HEK293 (cell line): ENCODE results near the gene CCDC146.

ENCODE experiments used
- CTCF ChIA-PET: fragments of 350-600 bp; formaldehyde crosslinking; extraction: SDS; loops from one replicate; lab custom pipeline; 2021; ENCODE audit warnings: antibody characterized with exemption; lab: Yijun Ruan, JAX
- POLR2A ChIA-PET: fragments of 300-600 bp; formaldehyde crosslinking; extraction: SDS; loops from one replicate; lab custom pipeline; 2020; ENCODE audit warnings: antibody characterized with exemption, inconsistent platforms; lab: Yijun Ruan, JAX
- H3K27ac ChIP-seq: fragments of 200-500 bp; sonication (Bioruptor generic); 2 replicates; pipeline ENCODE4 v1.5.1; 2014; ENCODE audit warnings: low read depth, low read length, control low read depth, inconsistent platforms; ENCODE audit errors: extremely low read depth
- H3K36me3 ChIP-seq, 2 experiments: fragments of 200-500 bp in 1 of 2; sonication (Bioruptor generic) in 1 of 2; 1 replicate in 1 of 2; 2 replicates in 1 of 2; pipeline ENCODE4 v1.5.1; 2014 to 2017; ENCODE audit warnings: inconsistent platforms in 2 of 2, low read length in 2 of 2; ENCODE audit not compliant: control insufficient read depth in 2 of 2, insufficient read depth in 1 of 2
- H3K4me1 ChIP-seq: fragments of 200-500 bp; sonication (Bioruptor generic); 2 replicates; pipeline ENCODE4 v1.5.1; 2014; ENCODE audit warnings: mild to moderate bottlenecking, low read length, inconsistent platforms; ENCODE audit not compliant: control insufficient read depth, insufficient read depth
- H3K4me3 ChIP-seq: 2 replicates; pipeline ENCODE4 v1.5.1; 2011; ENCODE audit warnings: low read depth, mild to moderate bottlenecking, control low read depth, low read length, moderate library complexity
- H3K9me3 ChIP-seq: fragments of 200-500 bp; sonication (Bioruptor generic); 2 replicates; pipeline ENCODE4 v1.5.1; 2014; ENCODE audit warnings: low read depth, low read length, inconsistent platforms; ENCODE audit not compliant: control insufficient read depth, insufficient read depth
- HOXC10 ChIP-seq: sonication (generic); formaldehyde crosslinking; IDR thresholded peaks from 2 replicates; pipeline ENCODE4 v1.8.1; 2023; ENCODE audit warnings: mild to moderate bottlenecking, missing genetic modification reagents
- TRIM28 ChIP-seq: IDR thresholded peaks from 2 replicates; pipeline ENCODE4 v1.6.1; 2011; ENCODE audit warnings: low read length, control low read depth, borderline replicate concordance
- WT1 ChIP-seq: fragments of 450-650 bp; formaldehyde crosslinking; IDR thresholded peaks from 2 replicates; pipeline ENCODE4 v1.5.1; 2016; ENCODE audit warnings: missing biosample characterization, missing genetic modification characterization
- ZBTB1 ChIP-seq: fragments of 450-650 bp; formaldehyde crosslinking; IDR thresholded peaks from 2 replicates; pipeline ENCODE4 v1.5.1; 2016; ENCODE audit warnings: missing biosample characterization, missing genetic modification characterization
- ZEB2 ChIP-seq: fragments of 450-650 bp; formaldehyde crosslinking; IDR thresholded peaks from 2 replicates; pipeline ENCODE4 v1.5.1; 2016; ENCODE audit warnings: missing biosample characterization, missing genetic modification characterization
- ZNF10 ChIP-seq: fragments of 450-650 bp; formaldehyde crosslinking; IDR thresholded peaks from 2 replicates; pipeline ENCODE4 v1.5.1; 2017; ENCODE audit warnings: missing biosample characterization, missing genetic modification characterization
- ZNF114 ChIP-seq: fragments of 450-650 bp; formaldehyde crosslinking; IDR thresholded peaks from 2 replicates; pipeline ENCODE4 v1.5.0; 2017; ENCODE audit warnings: missing biosample characterization, missing genetic modification characterization
- ZNF292 ChIP-seq: fragments of 450-650 bp; formaldehyde crosslinking; IDR thresholded peaks from 2 replicates; pipeline ENCODE4 v1.5.1; 2016; ENCODE audit warnings: low read depth, missing biosample characterization, missing genetic modification characterization, borderline replicate concordance
- ZNF302 ChIP-seq: fragments of 450-650 bp; formaldehyde crosslinking; IDR thresholded peaks from 2 replicates; pipeline ENCODE4 v1.5.1; 2016; ENCODE audit warnings: missing biosample characterization, missing genetic modification characterization, low read depth
- ZNF335 ChIP-seq: fragments of 450-650 bp; formaldehyde crosslinking; conservative IDR thresholded peaks from 2 replicates; pipeline ENCODE4 v1.5.1; 2016; ENCODE audit warnings: missing biosample characterization, missing genetic modification characterization
- ZNF530 ChIP-seq: fragments of 450-650 bp; formaldehyde crosslinking; IDR thresholded peaks from 2 replicates; pipeline ENCODE4 v1.5.1; 2016; ENCODE audit warnings: low read depth, missing biosample characterization, missing genetic modification characterization
- ZNF776 ChIP-seq: fragments of 450-650 bp; formaldehyde crosslinking; IDR thresholded peaks from 2 replicates; pipeline ENCODE4 v1.5.0; 2017; ENCODE audit warnings: missing biosample characterization, missing genetic modification characterization, borderline replicate concordance
- ZNF785 ChIP-seq: fragments of 450-650 bp; formaldehyde crosslinking; IDR thresholded peaks from 2 replicates; pipeline ENCODE4 v1.5.1; 2016; ENCODE audit warnings: missing biosample characterization, missing genetic modification characterization
- ZNF837 ChIP-seq: fragments of 450-650 bp; formaldehyde crosslinking; IDR thresholded peaks from 2 replicates; pipeline ENCODE4 v1.5.1; 2016; ENCODE audit warnings: missing biosample characterization, missing genetic modification characterization
- TF ChIP-seq, protein P1 (sequence below): fragments of 450-650 bp; formaldehyde crosslinking; optimal IDR thresholded peaks from 2 replicates; pipeline ENCODE3; 2016; ENCODE audit warnings: missing biosample characterization, mild to moderate bottlenecking, missing genetic modification characterization
- TF ChIP-seq, protein P2 (sequence below): fragments of 450-650 bp; formaldehyde crosslinking; IDR thresholded peaks from 2 replicates; pipeline ENCODE4 v1.5.1; 2016; ENCODE audit warnings: missing biosample characterization, missing genetic modification characterization
- TF ChIP-seq, protein P3 (sequence below): fragments of 450-650 bp; formaldehyde crosslinking; IDR thresholded peaks from 2 replicates; pipeline ENCODE4; 2016; ENCODE audit warnings: missing biosample characterization, missing genetic modification characterization
- TF ChIP-seq, protein P4 (sequence below): fragments of 450-650 bp; formaldehyde crosslinking; IDR thresholded peaks from 2 replicates; pipeline ENCODE4 v1.5.1; 2016; ENCODE audit warnings: missing biosample characterization, missing genetic modification characterization
- TF ChIP-seq, protein P5 (sequence below): fragments of 450-650 bp; IDR thresholded peaks from 2 replicates; pipeline ENCODE4 v1.5.1; 2018; ENCODE audit warnings: missing biosample characterization, mild to moderate bottlenecking, missing genetic modification characterization
- TF ChIP-seq, protein P6 (sequence below): fragments of 450-650 bp; formaldehyde crosslinking; IDR thresholded peaks from 2 replicates; pipeline ENCODE4 v1.5.1; 2016; ENCODE audit warnings: missing biosample characterization, missing genetic modification characterization
- TF ChIP-seq, protein P7 (sequence below): fragments of 450-650 bp; formaldehyde crosslinking; IDR thresholded peaks from 2 replicates; pipeline ENCODE4 v1.5.1; 2016; ENCODE audit warnings: missing biosample characterization, missing genetic modification characterization
- TF ChIP-seq, protein P8 (sequence below): fragments of 450-650 bp; formaldehyde crosslinking; IDR thresholded peaks from 2 replicates; pipeline ENCODE4 v1.5.1; 2016; ENCODE audit warnings: missing biosample characterization, missing genetic modification characterization

CCDC146 gene

DNA sequence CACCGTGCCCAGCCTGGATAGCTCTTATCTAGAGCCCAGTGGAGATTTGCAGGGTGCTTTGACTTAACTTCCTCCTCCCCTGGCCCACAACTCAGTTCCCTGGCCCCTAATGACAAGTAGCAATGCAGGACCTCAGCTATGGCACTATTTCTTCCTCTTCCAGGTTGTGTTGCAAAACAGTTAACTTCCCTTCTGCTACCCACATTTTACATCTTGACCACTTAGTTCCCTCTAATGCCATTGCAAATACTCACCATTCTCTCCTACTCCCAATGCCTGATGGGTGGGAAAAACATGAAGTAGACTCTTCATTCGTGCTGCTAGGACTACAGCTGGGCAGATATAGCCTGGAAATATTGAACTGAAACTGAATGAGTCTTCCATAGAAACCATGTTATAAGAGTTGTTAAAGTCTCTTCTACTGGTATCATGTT lies 116.3 kb downstream of the CCDC146 start:
- TF ChIP-seq TRIM28 (no peak), WT1 (tag by site-specific recombination) (no peak), ZNF292 (tag by site-specific recombination) (no peak), HOXC10 (CRISPR knock-in tag) (no peak), ZNF10 (tag by site-specific recombination) (no peak), ZNF335 (tag by site-specific recombination) (no peak)
- TF ChIP-seq, protein P1, sequence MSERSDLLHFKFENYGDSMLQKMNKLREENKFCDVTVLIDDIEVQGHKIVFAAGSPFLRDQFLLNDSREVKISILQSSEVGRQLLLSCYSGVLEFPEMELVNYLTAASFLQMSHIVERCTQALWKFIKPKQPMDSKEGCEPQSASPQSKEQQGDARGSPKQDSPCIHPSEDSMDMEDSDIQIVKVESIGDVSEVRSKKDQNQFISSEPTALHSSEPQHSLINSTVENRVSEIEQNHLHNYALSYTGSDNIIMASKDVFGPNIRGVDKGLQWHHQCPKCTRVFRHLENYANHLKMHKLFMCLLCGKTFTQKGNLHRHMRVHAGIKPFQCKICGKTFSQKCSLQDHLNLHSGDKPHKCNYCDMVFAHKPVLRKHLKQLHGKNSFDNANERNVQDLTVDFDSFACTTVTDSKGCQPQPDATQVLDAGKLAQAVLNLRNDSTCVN = no peak
- TF ChIP-seq, protein P2, sequence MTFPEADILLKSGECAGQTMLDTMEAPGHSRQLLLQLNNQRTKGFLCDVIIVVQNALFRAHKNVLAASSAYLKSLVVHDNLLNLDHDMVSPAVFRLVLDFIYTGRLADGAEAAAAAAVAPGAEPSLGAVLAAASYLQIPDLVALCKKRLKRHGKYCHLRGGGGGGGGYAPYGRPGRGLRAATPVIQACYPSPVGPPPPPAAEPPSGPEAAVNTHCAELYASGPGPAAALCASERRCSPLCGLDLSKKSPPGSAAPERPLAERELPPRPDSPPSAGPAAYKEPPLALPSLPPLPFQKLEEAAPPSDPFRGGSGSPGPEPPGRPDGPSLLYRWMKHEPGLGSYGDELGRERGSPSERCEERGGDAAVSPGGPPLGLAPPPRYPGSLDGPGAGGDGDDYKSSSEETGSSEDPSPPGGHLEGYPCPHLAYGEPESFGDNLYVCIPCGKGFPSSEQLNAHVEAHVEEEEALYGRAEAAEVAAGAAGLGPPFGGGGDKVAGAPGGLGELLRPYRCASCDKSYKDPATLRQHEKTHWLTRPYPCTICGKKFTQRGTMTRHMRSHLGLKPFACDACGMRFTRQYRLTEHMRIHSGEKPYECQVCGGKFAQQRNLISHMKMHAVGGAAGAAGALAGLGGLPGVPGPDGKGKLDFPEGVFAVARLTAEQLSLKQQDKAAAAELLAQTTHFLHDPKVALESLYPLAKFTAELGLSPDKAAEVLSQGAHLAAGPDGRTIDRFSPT (tag by site-specific recombination) = no peak
- TF ChIP-seq, protein P3, sequence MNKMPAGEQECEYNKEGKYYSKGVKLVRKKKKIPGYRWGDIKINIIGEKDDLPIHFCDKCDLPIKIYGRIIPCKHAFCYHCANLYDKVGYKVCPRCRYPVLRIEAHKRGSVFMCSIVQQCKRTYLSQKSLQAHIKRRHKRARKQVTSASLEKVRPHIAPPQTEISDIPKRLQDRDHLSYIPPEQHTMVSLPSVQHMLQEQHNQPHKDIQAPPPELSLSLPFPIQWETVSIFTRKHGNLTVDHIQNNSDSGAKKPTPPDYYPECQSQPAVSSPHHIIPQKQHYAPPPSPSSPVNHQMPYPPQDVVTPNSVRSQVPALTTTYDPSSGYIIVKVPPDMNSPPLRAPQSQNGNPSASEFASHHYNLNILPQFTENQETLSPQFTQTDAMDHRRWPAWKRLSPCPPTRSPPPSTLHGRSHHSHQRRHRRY (tag by site-specific recombination) = no peak
- Histone ChIP-seq H3K4me3 (no peak overlapping the region), H3K27ac (no peak overlapping the region), H3K9me3 (no peaks in the 10 kb centered on the region), H3K4me1 (no peaks in the 10 kb centered on the region), H3K36me3 (no peaks in the 10 kb centered on the region)
- CTCF ChIA-PET = interaction anchor here (3.0 kb wide), 1 partner anchor 9 kb away, joined by 16 read pairs; no protein-coding TSS in a partner anchor
- POLR2A ChIA-PET = no interaction called here

DNA sequence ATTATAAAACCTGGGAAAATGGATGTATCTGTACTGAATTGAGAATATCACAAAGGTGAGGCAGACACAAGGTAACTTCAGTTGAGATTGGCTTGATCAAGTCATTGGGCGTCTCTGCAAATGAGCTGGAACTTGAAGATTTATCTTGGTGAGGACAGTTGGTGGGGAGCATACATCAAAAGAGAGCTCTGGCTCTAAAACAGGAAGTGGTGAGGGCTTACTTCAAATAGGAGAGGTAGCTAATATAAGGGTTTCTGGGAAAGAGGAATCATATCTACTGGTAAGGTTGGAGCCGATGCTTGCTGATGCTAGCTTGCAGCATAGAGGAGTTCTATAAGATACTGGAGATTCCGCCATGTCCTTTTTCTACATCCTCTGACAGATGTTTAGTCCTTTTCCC lies 117.1 kb downstream of the CCDC146 start:
- Histone ChIP-seq H3K4me3 (no peak overlapping the region), H3K36me3 (no peaks in the 10 kb centered on the region), H3K27ac (no peak overlapping the region), H3K4me1 (no peaks in the 10 kb centered on the region), H3K9me3 (no peaks in the 10 kb centered on the region)
- CTCF ChIA-PET = interaction anchor here (3.0 kb wide), 1 partner anchor 8 kb away, joined by 16 read pairs; no protein-coding TSS in a partner anchor
- POLR2A ChIA-PET = no interaction called here
- TF ChIP-seq, protein P4, sequence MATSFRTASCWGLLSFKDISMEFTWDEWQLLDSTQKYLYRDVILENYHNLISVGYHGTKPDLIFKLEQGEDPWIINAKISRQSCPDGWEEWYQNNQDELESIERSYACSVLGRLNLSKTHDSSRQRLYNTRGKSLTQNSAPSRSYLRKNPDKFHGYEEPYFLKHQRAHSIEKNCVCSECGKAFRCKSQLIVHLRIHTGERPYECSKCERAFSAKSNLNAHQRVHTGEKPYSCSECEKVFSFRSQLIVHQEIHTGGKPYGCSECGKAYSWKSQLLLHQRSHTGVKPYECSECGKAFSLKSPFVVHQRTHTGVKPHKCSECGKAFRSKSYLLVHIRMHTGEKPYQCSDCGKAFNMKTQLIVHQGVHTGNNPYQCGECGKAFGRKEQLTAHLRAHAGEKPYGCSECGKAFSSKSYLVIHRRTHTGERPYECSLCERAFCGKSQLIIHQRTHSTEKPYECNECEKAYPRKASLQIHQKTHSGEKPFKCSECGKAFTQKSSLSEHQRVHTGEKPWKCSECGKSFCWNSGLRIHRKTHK = no peak
- TF ChIP-seq ZNF776 (tag by site-specific recombination) (no peak), HOXC10 (CRISPR knock-in tag) (no peak), ZNF302 (tag by site-specific recombination) (no peak), ZBTB1 (no peak), ZNF837 (tag by site-specific recombination) (no peak), ZNF530 (tag by site-specific recombination) (no peak), ZNF785 (tag by site-specific recombination) (no peak), ZEB2 (no peak), ZNF114 (tag by site-specific recombination) (no peak)
- TF ChIP-seq, protein P5, sequence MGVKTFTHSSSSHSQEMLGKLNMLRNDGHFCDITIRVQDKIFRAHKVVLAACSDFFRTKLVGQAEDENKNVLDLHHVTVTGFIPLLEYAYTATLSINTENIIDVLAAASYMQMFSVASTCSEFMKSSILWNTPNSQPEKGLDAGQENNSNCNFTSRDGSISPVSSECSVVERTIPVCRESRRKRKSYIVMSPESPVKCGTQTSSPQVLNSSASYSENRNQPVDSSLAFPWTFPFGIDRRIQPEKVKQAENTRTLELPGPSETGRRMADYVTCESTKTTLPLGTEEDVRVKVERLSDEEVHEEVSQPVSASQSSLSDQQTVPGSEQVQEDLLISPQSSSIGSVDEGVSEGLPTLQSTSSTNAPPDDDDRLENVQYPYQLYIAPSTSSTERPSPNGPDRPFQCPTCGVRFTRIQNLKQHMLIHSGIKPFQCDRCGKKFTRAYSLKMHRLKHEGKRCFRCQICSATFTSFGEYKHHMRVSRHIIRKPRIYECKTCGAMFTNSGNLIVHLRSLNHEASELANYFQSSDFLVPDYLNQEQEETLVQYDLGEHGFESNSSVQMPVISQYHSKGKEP (tag by site-specific recombination) = no peak
- TF ChIP-seq, protein P6, sequence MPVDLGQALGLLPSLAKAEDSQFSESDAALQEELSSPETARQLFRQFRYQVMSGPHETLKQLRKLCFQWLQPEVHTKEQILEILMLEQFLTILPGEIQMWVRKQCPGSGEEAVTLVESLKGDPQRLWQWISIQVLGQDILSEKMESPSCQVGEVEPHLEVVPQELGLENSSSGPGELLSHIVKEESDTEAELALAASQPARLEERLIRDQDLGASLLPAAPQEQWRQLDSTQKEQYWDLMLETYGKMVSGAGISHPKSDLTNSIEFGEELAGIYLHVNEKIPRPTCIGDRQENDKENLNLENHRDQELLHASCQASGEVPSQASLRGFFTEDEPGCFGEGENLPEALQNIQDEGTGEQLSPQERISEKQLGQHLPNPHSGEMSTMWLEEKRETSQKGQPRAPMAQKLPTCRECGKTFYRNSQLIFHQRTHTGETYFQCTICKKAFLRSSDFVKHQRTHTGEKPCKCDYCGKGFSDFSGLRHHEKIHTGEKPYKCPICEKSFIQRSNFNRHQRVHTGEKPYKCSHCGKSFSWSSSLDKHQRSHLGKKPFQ (tag by site-specific recombination) = no peak
- TF ChIP-seq, protein P7, sequence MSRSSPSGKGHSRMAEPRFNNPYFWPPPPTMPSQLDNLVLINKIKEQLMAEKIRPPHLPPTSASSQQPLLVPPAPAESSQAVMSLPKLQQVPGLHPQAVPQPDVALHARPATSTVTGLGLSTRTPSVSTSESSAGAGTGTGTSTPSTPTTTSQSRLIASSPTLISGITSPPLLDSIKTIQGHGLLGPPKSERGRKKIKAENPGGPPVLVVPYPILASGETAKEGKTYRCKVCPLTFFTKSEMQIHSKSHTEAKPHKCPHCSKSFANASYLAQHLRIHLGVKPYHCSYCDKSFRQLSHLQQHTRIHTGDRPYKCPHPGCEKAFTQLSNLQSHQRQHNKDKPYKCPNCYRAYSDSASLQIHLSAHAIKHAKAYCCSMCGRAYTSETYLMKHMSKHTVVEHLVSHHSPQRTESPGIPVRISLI (tag by site-specific recombination) = no peak
- TF ChIP-seq, protein P8, sequence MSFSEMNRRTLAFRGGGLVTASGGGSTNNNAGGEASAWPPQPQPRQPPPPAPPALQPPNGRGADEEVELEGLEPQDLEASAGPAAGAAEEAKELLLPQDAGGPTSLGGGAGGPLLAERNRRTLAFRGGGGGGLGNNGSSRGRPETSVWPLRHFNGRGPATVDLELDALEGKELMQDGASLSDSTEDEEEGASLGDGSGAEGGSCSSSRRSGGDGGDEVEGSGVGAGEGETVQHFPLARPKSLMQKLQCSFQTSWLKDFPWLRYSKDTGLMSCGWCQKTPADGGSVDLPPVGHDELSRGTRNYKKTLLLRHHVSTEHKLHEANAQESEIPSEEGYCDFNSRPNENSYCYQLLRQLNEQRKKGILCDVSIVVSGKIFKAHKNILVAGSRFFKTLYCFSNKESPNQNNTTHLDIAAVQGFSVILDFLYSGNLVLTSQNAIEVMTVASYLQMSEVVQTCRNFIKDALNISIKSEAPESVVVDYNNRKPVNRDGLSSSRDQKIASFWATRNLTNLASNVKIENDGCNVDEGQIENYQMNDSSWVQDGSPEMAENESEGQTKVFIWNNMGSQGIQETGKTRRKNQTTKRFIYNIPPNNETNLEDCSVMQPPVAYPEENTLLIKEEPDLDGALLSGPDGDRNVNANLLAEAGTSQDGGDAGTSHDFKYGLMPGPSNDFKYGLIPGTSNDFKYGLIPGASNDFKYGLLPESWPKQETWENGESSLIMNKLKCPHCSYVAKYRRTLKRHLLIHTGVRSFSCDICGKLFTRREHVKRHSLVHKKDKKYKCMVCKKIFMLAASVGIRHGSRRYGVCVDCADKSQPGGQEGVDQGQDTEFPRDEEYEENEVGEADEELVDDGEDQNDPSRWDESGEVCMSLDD (tag by site-specific recombination) = no peak
